Spleen (tissue), 11 donors: ENCODE results near the gene CAMK1D. TPM values are rescaled to one million over a fixed set of nuclear protein-coding genes. Genes with fewer than 3 reads are reported as not detected.

Experiments used
- DNase-seq: peaks from one replicate; pipeline ENCODE4 v3.0.0-alpha.2; 2020
- H3K27ac ChIP-seq, 8 donors: fragments of 200-600 bp; sonication (generic) in 7 of 8; 1 replicate in 4 of 8; 2 replicates in 4 of 8; pipeline versions ENCODE4 v1.5.0 to v1.8.0; 2016 to 2021; ENCODE audit warnings: inconsistent platforms in 4 of 8, mild to moderate bottlenecking in 4 of 8, moderate library complexity in 1 of 8
- H3K27me3 ChIP-seq, 7 donors: fragments of 200-600 bp; sonication (generic) in 6 of 7; replicated peaks in 1 of 7; 1 replicate in 4 of 7; 2 replicates in 3 of 7; pipeline versions ENCODE4 v1.5.0 to v1.8.0; 2016 to 2021; ENCODE audit warnings: inconsistent platforms in 3 of 7, mild to moderate bottlenecking in 1 of 7
- H3K36me3 ChIP-seq, 6 donors: fragments of 200-600 bp; sonication (generic) in 5 of 6; 1 replicate in 4 of 6; 2 replicates in 2 of 6; pipeline versions ENCODE4 v1.5.0 to v1.8.0; 2016 to 2021; ENCODE audit warnings: inconsistent platforms in 2 of 6
- H3K4me1 ChIP-seq, 6 donors: fragments of 200-600 bp; sonication (generic) in 5 of 6; 1 replicate in 3 of 6; 2 replicates in 3 of 6; pipeline versions ENCODE4 v1.5.0 to v1.8.0; 2016 to 2021; ENCODE audit warnings: inconsistent platforms in 3 of 6
- H3K4me3 ChIP-seq, 8 donors: fragments of 200-600 bp; sonication (generic) in 7 of 8; 1 replicate in 4 of 8; 2 replicates in 4 of 8; pipeline versions ENCODE4 v1.5.0 to v1.8.0; 2016 to 2021; ENCODE audit warnings: inconsistent platforms in 4 of 8, mild to moderate bottlenecking in 4 of 8, moderate library complexity in 2 of 8
- H3K9me3 ChIP-seq, 8 donors: fragments of 200-600 bp; sonication (generic) in 7 of 8; 1 replicate in 4 of 8; 2 replicates in 4 of 8; pipeline versions ENCODE4 v1.5.0 to v1.8.0; 2016 to 2021; ENCODE audit warnings: inconsistent platforms in 4 of 8
- CTCF ChIP-seq, 11 experiments: fragments of 200-600 bp in 7 of 11; fragments of 450-650 bp in 4 of 11; sonication (generic) in 4 of 11; IDR thresholded peaks in 8 of 11; conservative IDR thresholded peaks in 3 of 11; 1 replicate in 7 of 11; 2 replicates in 4 of 11; pipeline versions ENCODE4 v1.4.0 to v1.8.0; 2016 to 2021; ENCODE audit warnings: antibody characterized with exemption in 11 of 11, inconsistent platforms in 4 of 11, mild to moderate bottlenecking in 1 of 11
- POLR2A ChIP-seq, 3 donors: fragments of 450-650 bp; IDR thresholded peaks; one replicate each; pipeline ENCODE4 v1.5.1; 2017; ENCODE audit warnings: antibody characterized with exemption in 3 of 3, mild to moderate bottlenecking in 1 of 3
- POLR2AphosphoS5 ChIP-seq, 3 donors: sonication (generic); formaldehyde crosslinking; IDR thresholded peaks; one replicate each; pipeline ENCODE4 v1.5.1; 2017; ENCODE audit warnings: antibody characterized with exemption in 3 of 3
- WGBS, 5 donors: extraction: QIAGEN DNeasy Blood & Tissue Kit in 3 of 5; methylation state at CpG; one replicate each; pipeline versions ENCODE4 v1.1.5 to v1.1.7; 2013 to 2018; 5-methylcytosine and 5-hydroxymethylcytosine counted together
- intact Hi-C: fragments of 100-400 bp; cut with DNase I; formaldehyde crosslinking; loops from one replicate; pipeline ENCODE4 v1.15.0; 2023; ENCODE audit warnings: low total_unique reads
- polyA plus RNA-seq, 3 donors: library from polyadenylated mRNA; stranded (reverse); fragments of 200-250 nt; gene quantifications; one replicate each; pipeline ENCODE4 v1.2.1, GENCODE V29; 2013
- total RNA-seq, 7 donors: library from RNA; depleted of rRNA in 3 of 7; stranded (reverse); fragments of >200 nt in 3 of 7; fragmentation: NEBNext Ultra II Directional in 4 of 7; extraction: Animal tissue kit (Norgen Biotek cat#: 25700) in 4 of 7; gene quantifications; one replicate each; pipeline versions ENCODE4 v1.1.0 to v1.2.1, GENCODE V29; 2016 to 2021
- donor health status: healthy with polysubstance abuse.
- donor health status: DM: no; HTN: no; CAD: no; lungs with moderate emphysema.
- donor health status: DM: no; HTN: no; CAD: no.
- donor health status: Bipolar disorder and iron deficiency.
- donor health status: healthy.
- donor health status: DM: no; HTN: no; CAD: no.
- donor health status: DM: yes; HTN: yes; CAD: no.

CAMK1D gene
- total and polyA plus RNA-seq, 10 donors: 6.8 to 34.5 (median 20.0) TPM

GRCh38 chr10:12608761-12609160, 259.4 kb downstream of the CAMK1D start:
- WGBS, 5 donors: 69 to 79% (median 73%) methylated on average over 6 of the region's 6 CpGs
- intact Hi-C loops: no loop called here
- Histone ChIP-seq H3K27me3 (no peaks in the 10 kb centered on the region), H3K4me1 (peaks cover 11 to 32% (median 20%) of the 10 kb centered on the region in 6 donors), H3K9me3 (no peaks in the 10 kb centered on the region), H3K4me3 (no peak overlapping the region), H3K27ac (no peak overlapping the region), H3K36me3 (no peaks in the 10 kb centered on the region)
- TF ChIP-seq CTCF (IDR thresholded peaks at IDR 0.05 in 8 of 11, conservative IDR thresholded peaks at IDR 0.05 in 3 of 11) (no peak), POLR2AphosphoS5 (IDR thresholded peaks at IDR 0.05) (no peak), POLR2A (IDR thresholded peaks at IDR 0.05) (no peak)
- no peak for DNase-seq

GRCh38 chr10:12609435-12609834, 260.1 kb downstream of the CAMK1D start:
- DNase-seq: no peak
- TF ChIP-seq POLR2AphosphoS5 (IDR thresholded peaks at IDR 0.05) (no peak), POLR2A (IDR thresholded peaks at IDR 0.05) (no peak), CTCF (IDR thresholded peaks at IDR 0.05 in 8 of 11, conservative IDR thresholded peaks at IDR 0.05 in 3 of 11) (no peak)
- no peaks in the 10 kb centered on the region for H3K9me3 ChIP-seq
- WGBS, 5 donors: 88 to 98% (median 91%) methylated on average over 7 of the region's 7 CpGs
- no peak overlapping the region for H3K4me3 ChIP-seq
- no peaks in the 10 kb centered on the region for H3K27me3 ChIP-seq
- H3K27ac ChIP-seq: no peak overlapping the region
- H3K4me1 ChIP-seq: peaks cover 11 to 32% (median 20%) of the 10 kb centered on the region in 6 donors
- no peaks in the 10 kb centered on the region for H3K36me3 ChIP-seq
- intact Hi-C loops: no loop called here

- 91 to 96% (median 94%) methylated on average over 5 of the region's 5 CpGs for WGBS, 5 donors
- peaks cover 0 to 15% (median 4%) of the 10 kb centered on the region in 6 donors for H3K4me1 ChIP-seq
Measured at GRCh38 chr10:12613136-12613535, 263.8 kb downstream of the CAMK1D start.

More at GRCh38 chr10:12613136-12613535, 263.8 kb downstream of the CAMK1D start:
- intact Hi-C loops: no loop called here
- Histone ChIP-seq H3K36me3 (no peaks in the 10 kb centered on the region), H3K9me3 (no peaks in the 10 kb centered on the region), H3K27me3 (no peaks in the 10 kb centered on the region), H3K27ac (no peak overlapping the region), H3K4me3 (no peak overlapping the region)
- no peak for DNase-seq
- TF ChIP-seq POLR2AphosphoS5 (IDR thresholded peaks at IDR 0.05) (no peak), POLR2A (IDR thresholded peaks at IDR 0.05) (no peak), CTCF (IDR thresholded peaks at IDR 0.05 in 8 of 11, conservative IDR thresholded peaks at IDR 0.05 in 3 of 11) (no peak)
